Measurements from ENCODE around the gene GTF2H3.
"Not testable (repeated sequence)": the region's sequence is repeated elsewhere in the genome, so short reads cannot be mapped to it uniquely, and the experiment has no call there.

The GTF2H3 gene

DNA sequence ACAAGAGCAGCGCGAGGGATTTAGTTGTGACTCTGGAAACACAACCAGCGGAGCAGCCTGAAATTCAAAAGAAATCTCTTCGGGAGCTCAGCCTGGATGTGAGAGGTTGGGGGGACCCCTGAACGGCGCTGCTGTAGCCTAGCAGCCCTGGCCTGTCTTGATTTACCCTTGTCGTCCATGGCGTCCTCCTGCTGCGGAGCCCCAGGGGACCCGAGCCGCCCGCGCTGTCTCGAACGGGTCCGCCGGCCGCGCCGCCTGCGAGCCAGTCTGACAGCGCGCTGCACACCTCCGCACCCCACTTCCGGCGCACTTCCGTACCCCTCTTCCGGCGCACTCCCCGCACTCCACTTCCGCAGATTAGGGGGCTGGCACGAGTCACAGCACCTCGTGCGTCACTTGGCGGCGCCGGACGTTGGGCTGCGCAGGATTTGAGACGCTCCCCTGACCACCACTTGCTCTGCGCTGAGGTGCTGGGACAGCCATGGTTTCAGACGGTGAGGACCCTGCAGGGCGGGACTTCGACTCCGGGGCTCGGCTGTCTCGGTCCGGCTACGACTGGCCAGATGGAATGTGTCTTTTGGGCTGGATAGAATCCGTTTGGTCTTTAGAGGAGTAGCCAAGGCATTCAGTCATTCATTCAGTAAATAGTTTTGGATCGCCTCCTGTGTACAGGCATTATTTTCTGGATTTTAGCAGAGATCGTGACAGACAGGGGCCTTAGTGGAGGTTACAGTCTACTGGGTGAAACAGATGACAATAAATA lies at the start of gene GTF2H3, which contains the start of gene EIF2B1:
GTF2H3 (plus strand) TSS at position 451 of the 763 bp plus-strand sequence; CDS start at position 482, 31 bp downstream.
EIF2B1 (minus strand) TSS at position 308 of the 763 bp plus-strand sequence; CDS start at position 179, 129 bp downstream.
- peak; percentile 97 for DNase-seq

DNA sequence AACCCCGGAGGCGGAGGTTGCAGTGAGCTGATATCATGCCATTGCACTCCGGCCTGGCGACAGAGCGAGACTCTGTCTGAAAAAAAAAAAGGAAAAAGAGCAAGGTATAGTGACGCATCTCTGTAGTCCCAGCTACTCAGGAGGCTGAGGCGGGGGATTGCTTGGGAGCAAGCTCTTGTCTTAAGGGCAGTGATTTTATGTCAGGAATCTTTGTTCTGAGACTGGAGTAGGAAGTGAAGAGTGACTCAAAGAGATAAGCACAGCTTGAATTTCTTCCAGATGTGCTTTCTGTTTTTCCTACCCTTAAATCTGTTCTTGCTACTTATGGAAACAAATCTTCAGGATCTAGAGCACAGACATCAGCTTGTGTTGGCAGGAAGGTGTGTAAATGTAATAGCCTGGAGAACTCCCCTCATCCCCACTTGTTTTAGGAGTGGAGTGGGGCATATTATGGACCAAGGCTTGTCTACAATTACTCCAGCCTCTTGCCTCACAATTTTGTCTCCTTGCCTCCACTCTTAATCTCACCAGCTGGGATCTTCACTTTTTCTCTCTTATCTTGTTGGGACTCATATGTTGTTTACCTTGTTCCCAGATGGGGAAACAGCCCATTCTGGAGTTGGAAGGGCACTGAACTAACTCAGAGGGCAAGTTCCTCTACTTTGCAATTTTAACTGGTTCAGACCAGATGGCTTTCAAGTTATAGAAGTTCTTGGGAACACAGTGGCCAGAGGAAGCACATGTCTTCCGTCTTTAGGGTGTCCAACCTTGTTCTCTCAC lies 41.7 kb upstream of the GTF2H3 start:
- DNase-seq: no peak

DNA sequence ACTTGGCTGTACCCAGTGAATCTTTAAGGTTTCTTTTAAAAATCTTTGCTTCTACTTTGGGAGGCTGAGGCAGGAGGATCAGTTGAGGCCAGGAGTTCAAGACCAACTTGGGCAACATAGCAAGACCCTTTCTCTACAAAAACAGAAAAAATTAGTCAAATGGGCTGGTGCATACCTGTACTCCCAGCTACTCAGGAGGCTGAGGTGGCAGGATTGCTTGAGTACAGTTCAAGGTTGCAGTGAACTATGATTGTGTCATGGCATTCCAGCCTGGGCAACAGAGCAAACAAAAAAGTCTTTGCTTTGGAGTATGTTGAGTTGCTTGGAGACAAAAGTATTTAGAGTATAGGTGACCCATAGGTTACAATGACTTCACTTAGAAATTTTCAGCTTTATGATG lies 37.9 kb upstream of the GTF2H3 start:
- no peak for DNase-seq

DNA sequence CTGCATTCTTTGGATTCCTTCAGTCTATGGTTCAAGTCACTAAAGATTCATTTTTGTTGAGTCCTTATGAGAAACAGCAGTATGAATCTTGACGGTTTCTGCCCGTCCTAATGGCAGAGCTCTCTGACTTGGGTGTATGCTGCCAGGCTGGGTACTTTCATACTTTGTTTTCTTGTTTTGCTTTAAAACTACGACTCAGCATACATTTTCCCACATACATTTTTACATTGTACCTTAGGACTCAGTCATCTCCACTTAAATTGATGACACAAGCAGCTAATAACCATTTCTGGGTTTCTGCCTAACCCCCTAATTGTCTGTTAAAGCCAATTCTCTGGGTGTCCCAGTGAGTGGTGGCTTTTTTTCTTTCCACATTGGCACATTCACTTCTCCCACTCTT lies 36.5 kb upstream of the GTF2H3 start:
- DNase-seq: no peak

DNA sequence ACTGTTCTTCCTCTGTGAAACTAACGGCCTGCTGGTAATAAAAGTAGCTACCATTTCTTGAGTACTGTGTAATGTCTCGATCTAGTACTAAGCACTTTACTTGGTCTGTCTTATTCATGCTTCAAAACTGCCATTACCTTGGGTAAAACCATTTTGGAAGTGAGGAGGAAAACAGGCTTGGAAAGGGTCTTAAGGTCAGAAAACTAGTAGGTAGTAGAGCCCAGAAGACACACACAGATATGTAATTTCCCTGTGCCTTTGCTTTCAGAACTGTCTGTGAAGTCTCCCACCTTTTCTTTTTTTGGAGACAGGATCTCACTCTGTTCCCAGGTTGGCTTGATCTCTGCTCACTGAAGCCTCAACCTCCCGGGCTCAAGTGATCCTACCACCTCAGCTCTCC lies 35.1 kb upstream of the GTF2H3 start:
- no peak for DNase-seq

DNA sequence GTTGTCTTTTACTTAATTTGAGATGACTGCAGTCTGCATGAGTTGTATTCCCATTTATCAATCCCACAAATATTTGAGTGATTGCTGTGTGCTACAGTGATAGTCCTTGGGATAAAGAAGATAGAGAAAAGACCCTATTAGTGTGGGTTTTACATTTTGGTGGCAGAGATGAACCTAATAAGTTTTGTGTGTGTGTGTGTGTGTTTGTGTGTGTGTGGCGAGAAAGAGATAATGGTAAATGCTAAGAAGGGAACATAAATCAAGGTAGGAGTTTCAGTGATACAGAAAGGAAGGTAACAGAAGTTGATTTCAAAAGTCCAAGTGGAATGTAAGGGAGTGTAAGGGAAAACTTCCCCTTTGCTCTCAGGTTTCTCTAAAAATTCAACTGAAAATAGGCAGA lies 34.3 kb upstream of the GTF2H3 start:
- DNase-seq: no peak

DNA sequence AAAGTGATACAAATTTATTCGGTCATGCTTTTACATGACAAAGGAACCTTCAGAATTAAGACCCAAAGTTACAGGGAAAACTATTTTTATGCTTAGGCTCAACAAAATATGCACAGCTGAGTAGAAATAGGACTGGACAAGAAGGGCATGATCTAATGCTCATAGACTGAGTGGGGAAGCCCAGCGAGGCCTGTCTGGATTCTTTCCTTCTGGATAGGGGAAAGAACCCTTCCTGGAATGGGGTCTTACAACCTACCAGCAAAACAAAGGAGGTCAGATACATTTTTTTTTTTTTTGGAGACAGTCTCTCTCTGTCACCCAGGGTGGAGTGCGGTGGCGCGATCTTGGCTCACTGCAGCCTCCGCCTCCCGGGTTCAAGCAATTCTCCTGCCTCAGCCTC lies 33.9 kb upstream of the GTF2H3 start:
- no peak for DNase-seq

DNA sequence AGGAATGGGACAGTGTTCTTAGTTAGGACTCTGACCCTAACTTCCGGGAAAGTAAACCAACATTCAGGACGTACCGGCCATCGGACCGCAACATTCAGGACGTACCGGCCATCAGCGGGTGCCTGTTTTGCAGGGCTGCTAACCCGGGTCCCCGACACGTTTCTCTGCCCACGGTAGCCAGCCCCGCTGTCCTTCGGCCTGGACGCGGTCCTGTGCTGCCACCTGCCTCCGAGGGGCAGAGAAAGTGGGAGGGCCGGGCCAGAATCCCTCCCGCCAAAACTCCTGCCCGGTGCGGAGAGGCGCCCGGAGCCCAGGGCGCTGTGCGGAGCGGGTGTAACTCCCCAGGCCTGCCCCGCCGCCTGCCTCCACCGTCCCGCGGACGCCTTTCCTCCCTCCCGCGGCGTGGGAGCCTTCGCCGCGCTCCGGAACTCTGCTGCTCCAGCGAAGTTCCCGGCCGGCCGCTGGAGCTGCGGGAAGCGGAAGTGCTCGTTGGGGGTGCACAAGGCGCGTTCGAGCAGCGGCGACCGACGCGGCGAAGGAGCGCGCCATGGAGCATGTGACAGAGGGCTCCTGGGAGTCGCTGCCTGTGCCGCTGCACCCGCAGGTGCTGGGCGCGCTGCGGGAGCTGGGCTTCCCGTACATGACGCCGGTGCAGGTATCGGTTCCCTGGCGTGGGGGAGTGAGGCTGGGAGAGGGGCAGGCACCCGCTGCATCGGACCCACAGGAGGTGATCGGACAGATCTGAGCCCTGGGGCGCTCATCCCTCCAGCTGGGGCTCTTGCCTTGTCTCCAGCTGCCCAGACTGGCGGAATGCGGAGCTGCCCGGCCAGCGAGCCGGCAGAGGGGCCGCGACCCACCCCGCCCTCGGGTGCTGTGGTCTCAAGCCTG lies 31.8 kb upstream of the GTF2H3 start, which contains the start of gene DDX55:
DDX55 (plus strand) TSS at position 498 of the 888 bp plus-strand sequence; CDS start at position 548, 50 bp downstream.
- DNase-seq: peak; percentile 93

DNA sequence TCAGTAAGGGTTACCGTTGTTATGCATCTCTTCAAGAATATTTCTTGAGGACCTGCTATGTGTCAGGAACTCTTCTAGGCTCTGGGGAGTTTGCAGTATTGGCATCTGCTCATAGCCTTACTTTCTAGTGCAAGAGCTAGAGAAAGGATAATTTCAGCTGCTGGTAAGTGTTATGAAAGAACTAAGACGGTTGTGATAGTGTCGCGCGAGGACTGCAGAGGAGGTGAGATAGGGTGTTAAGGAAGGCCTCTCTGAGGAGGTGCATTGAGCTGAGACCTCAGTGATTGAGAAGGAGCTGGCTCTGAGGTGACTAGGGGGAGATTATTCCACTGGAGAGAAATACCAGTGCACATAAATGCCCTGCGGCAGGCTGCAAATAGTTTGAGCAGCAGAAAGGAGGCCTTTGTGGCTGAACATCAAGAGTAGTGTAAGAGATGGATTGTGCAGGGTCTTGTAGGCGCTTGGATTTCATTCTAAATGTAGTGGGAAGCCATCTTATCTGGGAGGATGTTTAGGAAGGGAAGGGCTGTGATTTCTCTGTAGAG lies 30.9 kb upstream of the GTF2H3 start:
- peak; percentile 36 for DNase-seq

DNA sequence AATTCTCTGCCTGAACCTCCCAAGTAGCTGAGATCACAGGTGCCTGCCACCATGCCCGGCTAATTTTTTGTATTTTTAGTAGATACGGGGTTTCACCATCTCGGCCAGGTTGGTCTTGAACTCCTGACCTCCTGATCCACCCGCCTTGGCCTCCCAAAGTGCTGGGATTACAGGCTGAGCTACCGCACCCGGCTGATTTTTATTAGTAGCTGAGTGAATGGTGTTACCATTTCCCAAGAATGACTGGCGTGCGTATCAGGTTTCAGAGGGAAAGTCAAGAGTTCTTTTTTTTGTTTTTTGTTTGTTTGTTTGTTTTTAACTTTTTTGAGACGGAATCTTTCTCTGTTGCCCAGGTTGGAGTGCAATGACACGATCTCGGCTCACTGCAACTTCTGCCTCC lies 30.1 kb upstream of the GTF2H3 start:
- DNase-seq: not testable (repeated sequence)

DNA sequence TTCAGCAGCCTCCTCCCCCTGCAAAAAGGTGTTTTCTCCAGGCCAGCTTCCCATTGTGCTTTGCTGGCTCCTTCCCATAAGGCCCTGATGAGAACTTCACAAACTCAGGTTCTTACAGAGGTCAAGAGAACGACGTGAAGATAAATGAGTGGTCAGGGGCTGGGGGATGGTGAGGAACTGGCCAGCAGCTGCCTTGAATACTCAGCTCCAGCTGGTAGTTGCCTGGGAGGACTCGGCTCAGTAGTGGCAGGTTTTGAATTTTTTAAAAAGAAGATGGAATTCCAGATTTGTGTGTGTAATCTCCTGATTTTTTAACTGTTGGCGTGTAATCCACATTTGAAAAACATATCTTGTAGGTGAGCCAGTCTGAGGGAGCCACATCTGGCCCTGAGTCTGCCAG lies 25.9 kb upstream of the GTF2H3 start:
- DNase-seq: no peak

DNA sequence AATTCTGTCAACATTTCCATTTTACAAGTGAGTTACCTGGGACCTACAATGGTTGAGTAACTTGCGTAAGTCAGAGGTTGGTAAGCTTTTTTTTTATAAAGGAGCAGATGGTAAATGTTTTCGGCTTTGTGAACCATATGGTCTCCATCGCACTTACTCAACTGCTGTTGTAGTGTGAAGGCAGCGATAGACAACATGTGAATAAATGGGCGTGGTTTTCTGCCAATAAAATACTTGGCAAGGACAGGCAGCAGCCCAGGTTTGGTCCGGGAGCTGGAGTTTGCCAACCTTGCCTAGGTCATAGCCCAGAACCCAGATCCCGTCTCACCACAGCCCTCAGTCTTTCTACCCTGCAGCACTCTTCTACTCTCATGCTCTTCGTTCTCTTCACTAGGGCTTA lies 25.4 kb upstream of the GTF2H3 start:
- no peak for DNase-seq

DNA sequence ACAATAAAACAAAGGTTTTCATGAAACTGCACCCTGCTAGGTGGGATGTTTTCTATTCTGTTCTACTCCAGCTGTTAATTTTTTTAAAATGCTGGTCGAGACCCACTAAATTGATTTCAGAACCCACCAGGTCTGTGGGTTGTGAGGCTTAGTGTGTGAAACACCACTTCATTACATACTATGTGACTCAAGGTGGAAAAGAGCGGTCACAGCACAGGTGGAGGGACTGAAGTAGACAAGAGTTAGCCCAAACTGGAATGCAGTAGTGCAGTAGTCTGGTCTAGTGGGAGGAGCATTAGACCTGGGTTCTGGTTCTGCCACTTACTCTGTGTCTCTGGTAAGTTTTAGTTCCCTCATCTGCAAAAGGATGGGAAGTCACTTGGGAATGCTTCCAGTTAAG lies 19.5 kb upstream of the GTF2H3 start:
- DNase-seq: no peak

DNA sequence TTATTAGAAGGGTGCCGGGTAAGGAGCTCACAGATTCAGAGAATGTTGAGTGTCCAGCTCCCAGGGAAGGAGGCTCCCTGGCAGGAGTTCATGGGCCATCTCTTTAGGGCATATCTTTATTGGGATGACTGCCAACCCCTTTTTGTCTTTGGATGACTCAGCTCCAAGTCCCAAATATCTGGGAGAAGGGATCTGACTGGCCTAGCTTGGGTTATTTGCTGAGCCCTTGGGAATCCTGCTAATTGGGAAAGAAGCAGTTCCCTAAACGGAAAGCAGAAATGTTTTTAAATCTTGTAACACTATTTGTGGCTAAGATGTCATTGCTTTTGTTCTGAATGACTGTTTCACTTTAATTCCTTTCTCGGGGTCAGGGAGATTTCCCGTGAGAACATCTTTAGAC lies 19.1 kb upstream of the GTF2H3 start:
- no peak for DNase-seq

DNA sequence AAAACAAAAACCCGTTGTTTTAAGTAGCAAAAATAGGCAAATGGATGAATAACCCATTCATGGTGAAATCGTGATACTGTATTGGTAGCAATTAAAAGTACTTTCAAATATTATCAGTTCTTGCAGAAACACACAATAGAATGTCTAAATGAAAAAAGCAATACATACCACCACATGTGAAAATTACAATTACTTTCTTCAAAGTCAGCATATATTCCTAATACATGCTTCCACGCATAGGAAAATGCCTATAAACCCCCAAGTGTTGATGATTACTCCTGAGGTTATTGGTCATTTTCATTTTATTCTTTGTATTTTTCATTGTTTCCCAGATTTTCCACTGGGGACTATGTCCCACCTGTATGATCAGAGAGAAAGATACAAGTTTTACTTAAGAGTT lies 16.5 kb upstream of the GTF2H3 start:
- DNase-seq: no peak

DNA sequence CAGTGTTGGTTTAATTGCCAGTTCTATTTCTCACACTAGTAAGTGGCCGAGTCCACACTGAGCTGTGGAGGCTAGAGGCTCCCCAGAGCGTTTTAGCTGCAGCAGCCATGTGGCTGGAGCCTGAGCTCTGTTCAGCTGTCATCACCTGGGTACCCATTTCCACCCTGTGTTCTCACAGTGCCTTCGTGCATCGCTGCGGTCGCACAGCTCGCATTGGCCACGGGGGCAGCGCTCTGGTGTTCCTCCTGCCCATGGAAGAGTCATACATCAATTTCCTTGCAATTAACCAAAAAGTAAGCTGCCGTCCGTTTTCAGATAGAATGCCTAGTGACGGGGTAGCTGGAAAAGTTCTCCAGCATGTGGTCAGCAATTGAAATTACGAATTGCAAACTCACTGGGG lies 16.0 kb upstream of the GTF2H3 start:
- DNase-seq: no peak

DNA sequence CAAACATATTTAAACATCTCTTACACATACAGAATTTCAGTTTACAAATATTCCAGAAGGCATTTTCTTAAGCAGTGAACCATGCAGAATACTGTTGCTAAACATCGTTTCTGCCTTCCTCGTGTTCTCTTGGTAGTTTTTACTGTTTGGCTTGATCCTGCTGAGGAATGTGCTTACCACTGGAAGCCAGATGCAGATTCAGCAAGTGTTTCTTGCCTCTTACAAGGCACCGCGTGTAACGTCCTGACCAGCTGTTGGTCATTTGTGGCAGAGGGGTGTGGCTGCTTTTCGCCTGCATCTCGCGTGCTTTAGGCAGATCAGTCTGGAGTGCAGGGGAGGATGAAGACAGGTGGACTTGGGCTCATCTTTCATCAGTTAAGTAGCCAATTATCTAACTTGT lies 12.5 kb upstream of the GTF2H3 start:
- DNase-seq: no peak

DNA sequence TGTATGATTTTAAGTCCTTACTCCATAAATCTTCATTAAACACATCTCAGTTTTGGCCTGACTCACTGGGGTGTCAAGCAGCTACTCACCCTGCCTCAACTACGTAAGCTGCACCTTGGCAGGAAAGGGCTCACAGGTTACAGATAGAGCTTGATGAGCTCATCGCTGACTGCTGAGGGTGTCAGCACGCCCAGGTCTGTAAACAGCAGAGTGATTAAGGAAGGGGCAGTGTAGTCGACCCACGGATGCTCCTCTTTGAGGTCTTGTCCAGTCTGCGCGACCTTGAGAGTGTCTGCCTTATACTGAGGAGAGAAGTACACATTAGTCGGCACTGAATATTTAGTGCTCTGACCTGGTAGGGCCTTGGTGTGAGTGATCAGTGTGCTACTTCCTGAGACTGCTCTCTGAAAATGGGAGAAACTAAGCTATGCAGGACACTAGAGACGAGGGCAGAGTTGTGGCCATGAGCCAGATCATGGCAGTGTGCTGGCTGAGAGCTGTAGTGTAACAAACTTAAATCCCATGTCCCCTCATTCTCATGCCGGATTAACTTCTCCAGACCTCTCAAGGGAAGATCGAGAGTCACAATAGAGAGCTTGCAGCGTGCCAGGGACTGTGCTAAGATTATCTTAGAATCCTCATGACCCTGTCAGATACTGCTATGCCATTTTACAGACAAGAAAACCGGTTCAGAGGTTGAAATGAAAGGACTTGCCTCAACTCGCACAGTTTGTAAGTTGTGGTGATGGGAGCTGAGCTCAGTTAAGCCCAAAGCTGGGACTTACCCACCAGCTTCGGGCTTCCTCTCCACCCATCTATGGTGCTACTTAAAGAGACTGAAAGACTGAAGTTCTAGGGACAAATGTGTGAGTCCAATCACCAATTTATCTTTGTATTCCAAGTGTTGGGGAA lies 11.8 kb upstream of the GTF2H3 start:
- no peak for DNase-seq

DNA sequence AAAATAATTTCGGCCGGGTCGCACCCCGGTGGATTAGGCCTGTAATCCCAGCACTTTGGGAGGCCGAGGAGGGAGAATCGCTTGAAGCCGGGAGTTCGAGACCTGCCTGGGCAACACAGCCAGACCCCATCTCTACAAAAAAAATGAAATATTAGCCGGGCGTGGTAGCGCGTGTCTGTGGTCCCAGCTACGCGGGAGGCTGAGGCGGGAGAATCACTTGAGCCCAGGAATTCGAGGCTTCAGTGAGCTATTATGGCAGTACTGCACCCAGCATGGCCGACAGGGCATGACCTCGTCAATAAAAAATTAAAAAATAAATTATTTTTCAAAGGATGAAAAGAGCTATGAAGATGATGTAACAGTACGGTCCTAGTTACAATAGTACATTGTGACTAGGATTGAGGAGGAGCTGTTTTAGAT lies 523 bp downstream of the GTF2H3 start:
- no peak for DNase-seq

DNA sequence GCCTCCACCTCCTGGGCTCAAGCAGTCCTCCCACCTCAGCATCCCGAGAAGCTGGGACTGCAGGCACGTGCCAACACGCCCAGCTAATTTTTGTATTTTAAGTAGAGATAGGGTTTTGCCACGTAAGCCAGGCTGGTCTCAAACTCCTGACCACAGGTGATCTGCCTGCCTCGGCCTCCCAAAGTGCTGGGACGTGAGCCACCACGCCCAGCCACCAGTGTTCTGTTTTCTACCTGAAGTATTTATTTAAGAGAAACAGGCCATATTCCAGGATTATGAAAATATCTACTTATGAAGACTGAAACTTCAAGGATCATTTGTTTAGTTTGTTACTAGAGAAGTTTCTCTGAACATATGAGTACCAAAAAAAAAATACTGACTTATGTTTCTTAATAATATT lies 10.3 kb downstream of the GTF2H3 start:
- no peak for DNase-seq

DNA sequence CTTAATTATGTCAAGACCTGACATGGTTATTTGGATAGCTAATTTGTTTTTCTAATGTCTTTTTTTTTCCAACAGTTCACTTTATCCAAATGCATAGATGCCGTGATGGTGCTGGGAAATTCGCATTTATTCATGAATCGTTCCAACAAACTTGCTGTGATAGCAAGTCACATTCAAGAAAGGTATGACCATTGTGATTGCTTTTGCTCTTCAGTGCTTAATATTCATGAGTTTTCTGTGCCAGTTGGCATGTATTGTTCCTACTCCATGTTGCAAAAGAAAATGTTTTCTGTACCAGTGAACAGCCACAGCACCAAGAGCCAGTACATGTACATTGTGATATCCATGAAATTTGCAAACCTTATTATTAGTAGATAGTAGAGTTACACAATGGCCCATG lies 11.8 kb downstream of the GTF2H3 start:
- DNase-seq: no peak

DNA sequence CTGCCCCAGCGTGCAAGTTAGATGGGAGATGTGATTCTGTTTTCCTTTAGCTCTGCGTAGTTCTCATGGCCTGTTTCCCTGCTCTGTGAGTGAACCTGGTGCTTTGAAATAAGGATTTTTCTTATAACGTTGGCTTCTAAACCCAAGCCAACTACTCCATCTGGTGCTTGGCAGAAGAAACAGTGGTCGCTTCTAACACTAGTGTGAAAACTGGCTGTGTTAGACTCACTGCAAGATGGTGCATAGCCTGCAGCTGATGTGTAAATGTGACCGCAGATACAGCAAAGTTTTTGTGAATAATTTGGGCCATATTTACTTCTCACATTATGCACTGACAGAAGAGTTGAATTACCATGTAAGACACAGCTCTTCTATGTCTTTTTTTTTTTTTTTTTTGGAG lies 12.2 kb downstream of the GTF2H3 start:
- DNase-seq: no peak

Measured in suppressor macrophage treated with lipopolysaccharide for 4 hours (primary cell).